Measurements from ENCODE around the gene ADAMTS15. TPM values are rescaled to one million over a fixed set of nuclear protein-coding genes. Genes with fewer than 3 reads are reported as not detected.

ADAMTS15 gene
- total RNA-seq, 1 donor from 2014 or later, result 81.6 TPM

GRCh38 chr11:130488848-130489584 is 40.6 kb downstream of the ADAMTS15 start:
- Mint-ChIP-seq H3K4me3 (ENCODE audit: unreplicated experiment) (no peak overlapping the region), H3K9me3 (ENCODE audit: unreplicated experiment) (peaks cover 8% of the 10 kb centered on the region), H3K4me1 (ENCODE audit: unreplicated experiment) (peaks cover 6% of the 10 kb centered on the region), H3K27ac (ENCODE audit: unreplicated experiment) (no peak overlapping the region), H3K27me3 (ENCODE audit: unreplicated experiment) (no peaks in the 10 kb centered on the region), H3K36me3 (ENCODE audit: unreplicated experiment) (peaks cover 11% of the 10 kb centered on the region)
- no peak for DNase-seq (ENCODE audit: extremely low spot score, unreplicated experiment)
- TF ChIP-seq, protein P1, sequence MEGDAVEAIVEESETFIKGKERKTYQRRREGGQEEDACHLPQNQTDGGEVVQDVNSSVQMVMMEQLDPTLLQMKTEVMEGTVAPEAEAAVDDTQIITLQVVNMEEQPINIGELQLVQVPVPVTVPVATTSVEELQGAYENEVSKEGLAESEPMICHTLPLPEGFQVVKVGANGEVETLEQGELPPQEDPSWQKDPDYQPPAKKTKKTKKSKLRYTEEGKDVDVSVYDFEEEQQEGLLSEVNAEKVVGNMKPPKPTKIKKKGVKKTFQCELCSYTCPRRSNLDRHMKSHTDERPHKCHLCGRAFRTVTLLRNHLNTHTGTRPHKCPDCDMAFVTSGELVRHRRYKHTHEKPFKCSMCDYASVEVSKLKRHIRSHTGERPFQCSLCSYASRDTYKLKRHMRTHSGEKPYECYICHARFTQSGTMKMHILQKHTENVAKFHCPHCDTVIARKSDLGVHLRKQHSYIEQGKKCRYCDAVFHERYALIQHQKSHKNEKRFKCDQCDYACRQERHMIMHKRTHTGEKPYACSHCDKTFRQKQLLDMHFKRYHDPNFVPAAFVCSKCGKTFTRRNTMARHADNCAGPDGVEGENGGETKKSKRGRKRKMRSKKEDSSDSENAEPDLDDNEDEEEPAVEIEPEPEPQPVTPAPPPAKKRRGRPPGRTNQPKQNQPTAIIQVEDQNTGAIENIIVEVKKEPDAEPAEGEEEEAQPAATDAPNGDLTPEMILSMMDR (IDR thresholded peaks at IDR 0.05), result no peak

DNA sequence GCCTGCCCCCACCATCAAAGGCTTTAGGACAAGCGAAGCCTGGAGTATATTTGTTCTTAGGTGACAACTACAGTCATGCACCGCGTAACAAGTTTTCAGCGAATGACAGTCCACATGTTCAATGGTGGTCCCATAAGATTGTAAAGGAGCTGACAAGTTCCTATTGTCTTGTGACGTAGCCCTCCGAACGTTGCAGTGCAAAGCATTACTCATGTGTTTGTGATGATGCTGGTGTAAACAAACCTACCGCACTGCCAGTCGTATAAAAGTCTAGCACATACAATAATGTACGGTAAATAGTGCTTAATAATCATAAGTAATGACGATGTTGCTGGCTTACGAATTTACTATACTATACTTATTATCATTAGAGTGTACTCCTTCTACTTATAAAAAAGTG is 41.3 kb downstream of the ADAMTS15 start:
- Mint-ChIP-seq H3K4me3 (ENCODE audit: unreplicated experiment) (no peak overlapping the region), H3K4me1 (ENCODE audit: unreplicated experiment) (peaks cover 6% of the 10 kb centered on the region), H3K36me3 (ENCODE audit: unreplicated experiment) (peaks cover 10% of the 10 kb centered on the region), H3K27ac (ENCODE audit: unreplicated experiment) (no peak overlapping the region), H3K9me3 (ENCODE audit: unreplicated experiment) (peaks cover 3% of the 10 kb centered on the region), H3K27me3 (ENCODE audit: unreplicated experiment) (no peaks in the 10 kb centered on the region)
- no peak for DNase-seq (ENCODE audit: extremely low spot score, unreplicated experiment)
- TF ChIP-seq, protein P1 (IDR thresholded peaks at IDR 0.05), result no peak

DNA sequence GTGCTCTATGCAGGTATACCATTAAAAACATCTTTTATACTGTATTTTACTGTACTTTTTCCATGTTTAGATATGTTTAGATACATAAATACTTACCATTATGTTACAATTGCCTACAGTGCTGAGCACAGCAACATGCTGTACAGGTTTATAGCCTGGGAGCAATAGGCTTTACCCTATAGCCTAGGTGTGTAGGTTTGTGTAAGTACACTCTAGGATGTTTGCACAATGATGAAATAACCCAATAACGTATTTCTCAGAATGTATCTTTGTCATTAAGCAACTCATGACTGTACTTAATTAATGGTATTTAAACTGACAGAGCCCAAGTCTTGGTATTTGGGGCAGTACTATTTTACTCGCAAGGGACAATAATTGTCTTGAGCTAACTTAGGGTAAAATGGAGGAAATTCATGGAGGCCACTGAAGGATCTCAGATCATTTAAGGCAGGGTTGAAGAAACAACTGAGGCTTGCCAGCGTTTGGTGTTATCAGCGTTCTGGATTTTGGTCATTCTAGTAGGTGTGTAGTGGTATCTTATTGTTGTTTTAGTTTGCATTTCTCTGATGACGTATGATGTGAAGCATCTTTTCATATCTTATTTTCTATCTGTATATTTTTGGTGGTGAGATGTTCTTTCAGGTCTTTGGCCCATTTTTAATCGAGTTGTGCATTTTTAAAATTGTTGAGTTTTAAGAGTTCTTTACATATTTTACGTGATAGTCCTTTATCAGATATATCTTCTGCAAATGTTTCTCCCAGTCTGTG is 42.4 kb downstream of the ADAMTS15 start:
- Mint-ChIP-seq H3K27me3 (ENCODE audit: unreplicated experiment) (no peaks in the 10 kb centered on the region), H3K4me3 (ENCODE audit: unreplicated experiment) (no peak overlapping the region), H3K9me3 (ENCODE audit: unreplicated experiment) (no peaks in the 10 kb centered on the region), H3K36me3 (ENCODE audit: unreplicated experiment) (peaks cover 11% of the 10 kb centered on the region), H3K4me1 (ENCODE audit: unreplicated experiment) (peaks cover 8% of the 10 kb centered on the region), H3K27ac (ENCODE audit: unreplicated experiment) (no peak overlapping the region)
- TF ChIP-seq, protein P1 (IDR thresholded peaks at IDR 0.05), result no peak
- DNase-seq (ENCODE audit: extremely low spot score, unreplicated experiment), result no peak

DNA sequence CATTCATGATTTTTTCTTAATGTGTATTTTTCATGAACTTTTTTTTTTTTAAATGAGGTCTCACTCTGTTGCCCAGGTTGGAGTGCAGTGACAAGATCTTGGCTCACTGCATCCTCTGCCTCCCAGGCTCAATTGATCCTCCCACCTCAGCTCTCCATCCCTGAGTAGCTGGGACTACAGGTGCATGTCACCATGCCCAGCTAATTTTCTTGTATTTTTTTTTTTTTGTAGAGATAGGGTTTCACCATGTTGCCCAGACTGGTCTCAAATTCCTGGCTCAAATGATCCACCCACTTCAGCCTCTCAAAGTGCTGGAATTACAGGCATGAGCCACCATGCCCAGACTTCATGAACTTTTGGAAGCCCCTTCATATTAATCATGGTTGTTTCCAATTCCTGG is 49.7 kb downstream of the ADAMTS15 start:
- Mint-ChIP-seq H3K4me3 (ENCODE audit: unreplicated experiment) (no peak overlapping the region), H3K9me3 (ENCODE audit: unreplicated experiment) (peaks cover 7% of the 10 kb centered on the region), H3K27me3 (ENCODE audit: unreplicated experiment) (no peaks in the 10 kb centered on the region), H3K36me3 (ENCODE audit: unreplicated experiment) (peaks cover 15% of the 10 kb centered on the region), H3K4me1 (ENCODE audit: unreplicated experiment) (peaks cover 16% of the 10 kb centered on the region), H3K27ac (ENCODE audit: unreplicated experiment) (no peak overlapping the region)
- no peak for DNase-seq (ENCODE audit: extremely low spot score, unreplicated experiment)
- TF ChIP-seq, protein P1 (IDR thresholded peaks at IDR 0.05), result no peak

- no peak overlapping the region for H3K27ac Mint-ChIP-seq (ENCODE audit: unreplicated experiment)
- no peak overlapping the region for H3K4me3 Mint-ChIP-seq (ENCODE audit: unreplicated experiment)
- TF ChIP-seq, protein P1 (IDR thresholded peaks at IDR 0.05), result no peak
- no peaks in the 10 kb centered on the region for H3K27me3 Mint-ChIP-seq (ENCODE audit: unreplicated experiment)
- no peak for DNase-seq (ENCODE audit: extremely low spot score, unreplicated experiment)
- peaks cover 23% of the 10 kb centered on the region for H3K36me3 Mint-ChIP-seq (ENCODE audit: unreplicated experiment)
- H3K4me1 Mint-ChIP-seq (ENCODE audit: unreplicated experiment), result peaks cover 16% of the 10 kb centered on the region
- H3K9me3 Mint-ChIP-seq (ENCODE audit: unreplicated experiment), result peaks cover 19% of the 10 kb centered on the region
Measured at GRCh38 chr11:130499828-130500227, 51.4 kb downstream of the ADAMTS15 start.

Measured in osteocyte (in vitro differentiated cells).